Spleen (tissue), 11 donors: ENCODE measurements around the gene TCEAL9. TPM values are rescaled to one million over a fixed set of nuclear protein-coding genes. Genes with fewer than 3 reads are reported as not detected.
"Not testable (repeated sequence)": the region's sequence is repeated elsewhere in the genome, so short reads cannot be mapped to it uniquely, and the experiment has no call there.

Experiments
- DNase-seq: peaks from one replicate; pipeline ENCODE4 v3.0.0-alpha.2; 2020
- H3K27ac ChIP-seq, 8 donors: fragments of 200-600 bp; sonication (generic) in 7 of 8; 1 replicate in 4 of 8; 2 replicates in 4 of 8; pipeline versions ENCODE4 v1.5.0 to v1.8.0; 2016 to 2021; ENCODE audit warnings: inconsistent platforms in 4 of 8, mild to moderate bottlenecking in 4 of 8, moderate library complexity in 1 of 8
- H3K27me3 ChIP-seq, 7 donors: fragments of 200-600 bp; sonication (generic) in 6 of 7; replicated peaks in 1 of 7; 1 replicate in 4 of 7; 2 replicates in 3 of 7; pipeline versions ENCODE4 v1.5.0 to v1.8.0; 2016 to 2021; ENCODE audit warnings: inconsistent platforms in 3 of 7, mild to moderate bottlenecking in 1 of 7
- H3K36me3 ChIP-seq, 6 donors: fragments of 200-600 bp; sonication (generic) in 5 of 6; 1 replicate in 4 of 6; 2 replicates in 2 of 6; pipeline versions ENCODE4 v1.5.0 to v1.8.0; 2016 to 2021; ENCODE audit warnings: inconsistent platforms in 2 of 6
- H3K4me1 ChIP-seq, 6 donors: fragments of 200-600 bp; sonication (generic) in 5 of 6; 1 replicate in 3 of 6; 2 replicates in 3 of 6; pipeline versions ENCODE4 v1.5.0 to v1.8.0; 2016 to 2021; ENCODE audit warnings: inconsistent platforms in 3 of 6
- H3K4me3 ChIP-seq, 8 donors: fragments of 200-600 bp; sonication (generic) in 7 of 8; 1 replicate in 4 of 8; 2 replicates in 4 of 8; pipeline versions ENCODE4 v1.5.0 to v1.8.0; 2016 to 2021; ENCODE audit warnings: inconsistent platforms in 4 of 8, mild to moderate bottlenecking in 4 of 8, moderate library complexity in 2 of 8
- H3K9me3 ChIP-seq, 8 donors: fragments of 200-600 bp; sonication (generic) in 7 of 8; 1 replicate in 4 of 8; 2 replicates in 4 of 8; pipeline versions ENCODE4 v1.5.0 to v1.8.0; 2016 to 2021; ENCODE audit warnings: inconsistent platforms in 4 of 8
- CTCF ChIP-seq, 11 experiments: fragments of 200-600 bp in 7 of 11; fragments of 450-650 bp in 4 of 11; sonication (generic) in 4 of 11; IDR thresholded peaks in 8 of 11; conservative IDR thresholded peaks in 3 of 11; 1 replicate in 7 of 11; 2 replicates in 4 of 11; pipeline versions ENCODE4 v1.4.0 to v1.8.0; 2016 to 2021; ENCODE audit warnings: antibody characterized with exemption in 11 of 11, inconsistent platforms in 4 of 11, mild to moderate bottlenecking in 1 of 11
- POLR2A ChIP-seq, 3 donors: fragments of 450-650 bp; IDR thresholded peaks; one replicate each; pipeline ENCODE4 v1.5.1; 2017; ENCODE audit warnings: antibody characterized with exemption in 3 of 3, mild to moderate bottlenecking in 1 of 3
- POLR2AphosphoS5 ChIP-seq, 3 donors: sonication (generic); formaldehyde crosslinking; IDR thresholded peaks; one replicate each; pipeline ENCODE4 v1.5.1; 2017; ENCODE audit warnings: antibody characterized with exemption in 3 of 3
- WGBS, 5 donors: extraction: QIAGEN DNeasy Blood & Tissue Kit in 3 of 5; methylation state at CpG; one replicate each; pipeline versions ENCODE4 v1.1.5 to v1.1.7; 2013 to 2018; 5-methylcytosine and 5-hydroxymethylcytosine counted together
- intact Hi-C: fragments of 100-400 bp; cut with DNase I; formaldehyde crosslinking; loops from one replicate; pipeline ENCODE4 v1.15.0; 2023; ENCODE audit warnings: low total_unique reads
- polyA plus RNA-seq, 3 donors: library from polyadenylated mRNA; stranded (reverse); fragments of 200-250 nt; gene quantifications; one replicate each; pipeline ENCODE4 v1.2.1, GENCODE V29; 2013
- total RNA-seq, 7 donors: library from RNA; depleted of rRNA in 3 of 7; stranded (reverse); fragments of >200 nt in 3 of 7; fragmentation: NEBNext Ultra II Directional in 4 of 7; extraction: Animal tissue kit (Norgen Biotek cat#: 25700) in 4 of 7; gene quantifications; one replicate each; pipeline versions ENCODE4 v1.1.0 to v1.2.1, GENCODE V29; 2016 to 2021
- donor health status: healthy with polysubstance abuse.
- donor health status: DM: no; HTN: no; CAD: no; lungs with moderate emphysema.
- donor health status: DM: no; HTN: no; CAD: no.
- donor health status: Bipolar disorder and iron deficiency.
- donor health status: healthy.
- donor health status: DM: no; HTN: no; CAD: no.
- donor health status: DM: yes; HTN: yes; CAD: no.

Gene TCEAL9
- total and polyA plus RNA-seq, 10 donors = 27.4 to 72.0 (median 43.5) TPM

GRCh38 chrX:103378990-103379389 is 22.7 kb downstream of the TCEAL9 start:
- TF ChIP-seq POLR2AphosphoS5 (IDR thresholded peaks at IDR 0.05) (no peak), POLR2A (IDR thresholded peaks at IDR 0.05) (no peak), CTCF (IDR thresholded peaks at IDR 0.05 in 8 of 11, conservative IDR thresholded peaks at IDR 0.05 in 3 of 11) (no peak)
- H3K27ac ChIP-seq = no peak overlapping the region
- no peaks in the 10 kb centered on the region for H3K4me1 ChIP-seq
- 64 to 97% (median 90%) methylated on average over 2 of the region's 2 CpGs for WGBS, 5 donors
- intact Hi-C loops = no loop called here
- no peaks in the 10 kb centered on the region for H3K9me3 ChIP-seq
- H3K4me3 ChIP-seq = no peak overlapping the region
- DNase-seq = no peak
- no peaks in the 10 kb centered on the region for H3K36me3 ChIP-seq
- peaks cover 0 to 16% (median 0%) of the 10 kb centered on the region in 7 donors for H3K27me3 ChIP-seq

- H3K27me3 ChIP-seq = peaks cover 0 to 6% (median 0%) of the 10 kb centered on the region in 7 donors
- H3K27ac ChIP-seq = no peak overlapping the region
- no peaks in the 10 kb centered on the region for H3K36me3 ChIP-seq
- H3K4me3 ChIP-seq = no peak overlapping the region
- intact Hi-C loops = no loop called here
- 87 to 100% (median 91%) methylated on average over 1 of the region's 1 CpG for WGBS, 5 donors
- DNase-seq = no peak
- H3K4me1 ChIP-seq = no peaks in the 10 kb centered on the region
- TF ChIP-seq CTCF (IDR thresholded peaks at IDR 0.05 in 8 of 11, conservative IDR thresholded peaks at IDR 0.05 in 3 of 11) = no peak
- no peak for TF ChIP-seq POLR2A (IDR thresholded peaks at IDR 0.05)
- no peaks in the 10 kb centered on the region for H3K9me3 ChIP-seq
Measured at GRCh38 chrX:103382877-103383276, 26.6 kb downstream of the TCEAL9 start.

- H3K27ac ChIP-seq = no peak overlapping the region
- intact Hi-C loops = no loop called here
- no peaks in the 10 kb centered on the region for H3K9me3 ChIP-seq
- no peaks in the 10 kb centered on the region for H3K36me3 ChIP-seq
- H3K4me3 ChIP-seq = no peak overlapping the region
- H3K4me1 ChIP-seq = no peaks in the 10 kb centered on the region
- peaks cover 0 to 19% (median 0%) of the 10 kb centered on the region in 7 donors for H3K27me3 ChIP-seq
- no peak for TF ChIP-seq POLR2AphosphoS5 (IDR thresholded peaks at IDR 0.05)
- TF ChIP-seq POLR2A (IDR thresholded peaks at IDR 0.05) = no peak
- no peak for TF ChIP-seq CTCF (IDR thresholded peaks at IDR 0.05 in 8 of 11, conservative IDR thresholded peaks at IDR 0.05 in 3 of 11)
- DNase-seq = no peak
- 68 to 95% (median 75%) methylated on average over 2 of the region's 2 CpGs for WGBS, 5 donors
Measured at GRCh38 chrX:103384672-103385071, 28.4 kb downstream of the TCEAL9 start.

- peaks cover 0 to 19% (median 0%) of the 10 kb centered on the region in 7 donors for H3K27me3 ChIP-seq
- H3K27ac ChIP-seq, H3K4me3 ChIP-seq, intact Hi-C loops, DNase-seq, H3K9me3 ChIP-seq, H3K4me1 ChIP-seq, H3K36me3 ChIP-seq: not testable (repeated sequence)
- WGBS, 5 donors = 83 to 91% (median 88%) methylated on average over 5 of the region's 5 CpGs
Measured at GRCh38 chrX:103385283-103385830, 29.1 kb downstream of the TCEAL9 start.

GRCh38 chrX:103386332-103386731 is 30.0 kb downstream of the TCEAL9 start:
- intact Hi-C loops = no loop called here
- no peak overlapping the region for H3K27ac ChIP-seq
- H3K4me3 ChIP-seq = no peak overlapping the region
- H3K9me3 ChIP-seq = no peaks in the 10 kb centered on the region
- WGBS, 5 donors = 65 to 95% (median 85%) methylated on average over 2 of the region's 2 CpGs
- H3K4me1 ChIP-seq = no peaks in the 10 kb centered on the region
- TF ChIP-seq CTCF (IDR thresholded peaks at IDR 0.05 in 8 of 11, conservative IDR thresholded peaks at IDR 0.05 in 3 of 11) (no peak), POLR2A (IDR thresholded peaks at IDR 0.05) (no peak), POLR2AphosphoS5 (IDR thresholded peaks at IDR 0.05) (no peak)
- DNase-seq = no peak
- H3K36me3 ChIP-seq = no peaks in the 10 kb centered on the region
- H3K27me3 ChIP-seq = peaks cover 0 to 19% (median 0%) of the 10 kb centered on the region in 7 donors
